Fibroblast of skin of left quadriceps (primary cell): ENCODE data around the gene FAAP100.

Source experiments
- DNase-seq, 2 experiments: peaks; one replicate each; pipeline ENCODE4 v3.0.0-alpha.2; 2013; ENCODE audit warnings: low read depth in 2 of 2

The FAAP100 gene

DNA sequence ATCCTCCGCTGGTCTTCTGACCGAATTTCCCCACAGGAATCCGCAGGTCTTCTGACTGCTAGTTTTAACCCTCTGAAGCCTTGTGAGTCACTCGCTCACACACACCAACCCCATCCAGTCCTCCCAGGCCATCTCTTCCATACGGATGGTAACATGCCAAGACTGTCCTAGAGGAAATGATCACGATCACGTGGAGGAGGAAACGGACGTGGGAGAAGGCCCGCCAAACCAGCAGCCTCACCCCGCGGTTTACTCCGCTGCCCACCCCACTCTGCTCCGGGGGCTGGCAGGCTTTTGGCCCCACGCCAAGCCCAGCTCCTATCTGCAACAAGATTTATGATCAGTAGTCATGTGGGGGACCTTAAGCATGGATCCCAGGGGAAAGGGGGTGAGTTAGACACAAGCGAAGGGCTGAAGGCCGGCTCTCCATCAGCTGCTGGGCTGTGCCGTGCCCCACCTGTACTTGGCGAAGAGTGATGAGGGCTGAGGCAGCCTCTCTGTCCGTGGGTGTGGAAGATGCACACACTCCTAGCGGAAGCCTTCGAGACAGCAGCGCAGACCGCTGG lies 1.5 kb upstream of the FAAP100 start:
- DNase-seq, result peak; percentile 88

DNA sequence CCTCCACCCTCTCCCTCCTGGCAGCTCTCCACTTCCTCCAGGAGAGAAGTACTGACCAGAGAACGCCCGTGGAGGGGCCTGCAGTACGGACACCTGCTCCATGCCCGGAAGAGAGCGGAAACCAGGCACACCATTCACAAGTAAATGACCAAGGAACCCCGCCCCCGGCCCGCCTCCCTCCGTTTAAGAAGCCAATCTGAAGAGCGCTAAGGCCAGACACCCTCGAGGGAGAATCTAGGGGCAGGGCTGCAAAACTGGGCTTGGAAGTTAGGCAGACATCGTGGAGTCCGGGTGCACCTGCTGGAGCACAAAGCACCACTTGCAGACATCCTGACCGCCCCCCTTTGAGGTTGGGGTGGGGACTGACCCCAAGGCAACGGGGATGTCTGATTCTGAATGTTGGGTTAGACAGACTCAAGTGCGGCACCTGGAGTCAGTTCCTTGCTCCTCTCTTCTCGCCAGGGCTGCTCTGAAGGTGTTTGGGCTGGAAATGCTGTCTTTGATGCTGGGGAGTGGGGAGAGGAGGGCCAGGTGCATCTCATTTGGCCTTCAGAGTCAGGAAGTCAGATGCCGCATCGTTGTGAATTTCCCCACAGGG lies 964 bp upstream of the FAAP100 start:
- DNase-seq, result peak in 1 of 2 experiments; percentile 39

GRCh38 chr17:81551458-81552243 lies 502 bp downstream of the FAAP100 start:
- no peak for DNase-seq

DNA sequence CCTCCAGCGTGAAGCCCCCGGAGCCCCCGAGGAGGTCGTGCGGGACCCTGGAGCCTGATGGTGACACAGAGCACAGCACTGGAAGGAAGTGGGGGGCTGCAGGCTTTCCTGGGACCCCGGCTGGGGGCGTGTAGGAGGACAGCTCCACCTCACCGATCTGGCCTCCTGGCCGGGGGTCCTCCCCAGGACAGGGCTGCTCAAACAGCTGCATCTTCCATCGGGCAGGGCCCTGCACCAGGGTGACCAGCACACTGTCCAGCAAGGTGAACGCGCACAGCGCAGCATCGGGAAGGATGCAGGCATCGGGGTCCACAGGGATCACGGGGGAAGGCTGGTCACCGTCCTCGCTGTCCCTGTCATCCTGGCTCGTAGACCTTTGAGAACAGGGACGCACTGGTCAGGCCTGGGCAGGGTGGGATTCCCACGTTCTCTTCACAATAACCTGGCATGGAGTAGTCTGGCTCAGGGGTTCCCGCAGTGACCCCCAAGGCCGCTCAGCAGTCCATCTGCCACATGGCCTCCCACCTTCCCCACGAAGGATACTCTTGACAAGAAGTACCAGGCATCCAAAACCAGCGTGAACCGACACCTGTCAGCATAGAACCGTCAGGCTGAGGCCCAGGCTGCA lies 1.2 kb downstream of the FAAP100 start:
- no peak for DNase-seq

GRCh38 chr17:81550285-81550684 lies 1.9 kb downstream of the FAAP100 start:
- DNase-seq, result no peak

GRCh38 chr17:81549826-81550225 lies 2.3 kb downstream of the FAAP100 start:
- DNase-seq, result no peak

GRCh38 chr17:81549031-81549557 lies 3.1 kb downstream of the FAAP100 start:
- DNase-seq, result no peak

DNA sequence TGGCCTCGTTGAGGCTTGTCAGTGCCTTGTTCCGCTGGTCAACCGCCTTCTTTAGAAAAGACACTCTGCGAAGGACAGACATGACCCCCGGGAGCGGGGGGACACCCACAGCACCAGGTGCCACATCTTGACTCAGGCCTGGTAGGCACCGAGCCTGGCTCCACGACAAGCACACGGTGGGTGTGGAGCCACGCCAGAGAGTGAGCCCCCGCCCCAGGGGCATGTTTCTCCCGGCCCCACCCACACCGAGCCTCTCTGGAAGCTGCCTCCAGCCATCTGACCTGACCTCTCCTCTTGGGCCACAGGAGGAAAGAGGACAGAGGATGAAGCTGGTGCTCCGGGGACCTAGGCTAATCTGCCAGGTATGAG lies 4.6 kb downstream of the FAAP100 start:
- no peak for DNase-seq

GRCh38 chr17:81546906-81547613 lies 5.1 kb downstream of the FAAP100 start:
- DNase-seq, result no peak

- no peak for DNase-seq
Measured at GRCh38 chr17:81545160-81545949, 6.8 kb downstream of the FAAP100 start.

- no peak for DNase-seq
Measured at GRCh38 chr17:81544281-81544974, 7.7 kb downstream of the FAAP100 start.

GRCh38 chr17:81543756-81544155 lies 8.4 kb downstream of the FAAP100 start:
- DNase-seq, result no peak

- no peak for DNase-seq
Measured at GRCh38 chr17:81543339-81543675, 8.8 kb downstream of the FAAP100 start.

GRCh38 chr17:81542431-81543338 lies 9.5 kb downstream of the FAAP100 start:
- no peak for DNase-seq

GRCh38 chr17:81541123-81541522 lies 11.0 kb downstream of the FAAP100 start:
- no peak for DNase-seq

GRCh38 chr17:81540676-81541027 lies 11.5 kb downstream of the FAAP100 start:
- no peak for DNase-seq

DNA sequence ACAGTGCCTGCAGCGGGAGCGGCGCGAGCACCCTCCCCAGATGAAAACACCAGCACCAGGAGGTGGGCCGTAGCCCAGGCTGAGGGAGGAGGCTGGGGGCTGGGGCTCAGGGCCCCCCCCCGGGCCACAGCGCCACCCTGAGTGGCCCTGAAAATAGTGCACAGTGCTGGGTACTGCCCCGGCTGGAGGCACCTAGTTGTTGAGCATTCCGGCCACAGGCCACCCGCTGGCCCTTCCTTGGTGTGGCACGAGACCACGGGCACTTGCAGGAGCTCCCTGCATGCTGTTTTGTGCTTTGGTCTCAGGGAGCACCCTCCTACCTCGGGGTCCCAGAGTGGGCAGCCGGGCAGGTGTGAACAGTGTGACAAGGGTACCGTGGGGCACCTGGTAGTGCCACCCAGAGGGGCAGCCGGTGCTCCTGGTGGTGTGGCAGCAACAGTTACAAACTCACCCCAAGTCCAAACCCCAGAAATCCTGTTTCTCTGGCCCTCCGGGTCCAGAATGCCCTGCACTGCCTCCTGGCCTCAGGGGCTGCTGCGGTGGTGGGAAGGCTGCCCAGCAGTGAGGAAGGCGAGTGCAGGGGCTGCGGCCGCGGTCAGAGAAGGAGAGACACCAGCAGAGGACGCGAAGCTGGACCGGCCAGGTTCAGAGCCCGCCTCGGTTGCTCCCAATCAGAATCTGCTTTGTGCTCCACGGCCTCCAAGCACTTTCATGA lies 12.0 kb downstream of the FAAP100 start:
- DNase-seq, result no peak

DNA sequence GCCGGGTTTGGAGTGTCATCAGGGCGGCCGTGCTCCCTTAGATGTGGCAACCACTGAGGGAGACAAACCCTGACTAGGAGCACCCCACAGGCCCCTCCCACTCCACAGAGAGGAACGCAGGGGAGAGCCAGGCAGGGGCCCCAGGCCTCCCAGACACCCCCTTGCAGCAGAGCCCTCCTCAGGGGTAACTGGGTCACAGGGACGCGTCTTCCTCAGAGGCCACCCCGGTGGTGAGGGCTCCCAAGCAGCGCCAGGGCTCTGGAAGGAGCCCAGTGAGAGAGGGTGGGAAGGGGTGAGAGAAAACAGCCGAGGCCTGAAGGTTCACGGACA lies 12.6 kb downstream of the FAAP100 start:
- no peak for DNase-seq
